ENCODE measurements around the gene KAT2B. TPM values are rescaled to one million over a fixed set of nuclear protein-coding genes. Genes with fewer than 3 reads are reported as not detected.

Gene KAT2B
- total RNA-seq, 4 donors from 2014 or later: 12.8 to 52.1 (median 35.2) TPM

DNA sequence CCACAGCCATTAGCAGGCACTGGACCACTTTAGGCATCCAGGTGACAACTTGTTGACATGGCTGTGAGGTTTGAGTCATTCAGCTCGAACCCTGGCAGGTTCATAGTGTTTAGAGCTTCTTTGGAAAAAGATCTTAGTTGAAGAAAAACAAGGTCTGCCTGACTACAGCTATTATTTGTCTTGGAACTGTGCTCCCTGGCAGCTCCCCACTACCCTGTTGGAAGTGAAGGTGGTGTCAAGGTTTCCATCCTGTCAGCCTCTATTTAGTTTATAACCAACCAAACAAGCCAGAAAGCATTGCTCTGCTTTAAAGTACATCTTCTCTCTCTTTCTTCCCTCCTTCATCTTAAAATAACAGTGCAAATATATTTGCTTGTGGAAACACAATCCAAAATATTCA lies 56.8 kb downstream of the KAT2B start:
- no peaks in the 10 kb centered on the region for H3K36me3 ChIP-seq
- intact Hi-C loops (cut with DNase I; ENCODE audit: low total_unique reads): no loop called here
- TF ChIP-seq, protein P1, sequence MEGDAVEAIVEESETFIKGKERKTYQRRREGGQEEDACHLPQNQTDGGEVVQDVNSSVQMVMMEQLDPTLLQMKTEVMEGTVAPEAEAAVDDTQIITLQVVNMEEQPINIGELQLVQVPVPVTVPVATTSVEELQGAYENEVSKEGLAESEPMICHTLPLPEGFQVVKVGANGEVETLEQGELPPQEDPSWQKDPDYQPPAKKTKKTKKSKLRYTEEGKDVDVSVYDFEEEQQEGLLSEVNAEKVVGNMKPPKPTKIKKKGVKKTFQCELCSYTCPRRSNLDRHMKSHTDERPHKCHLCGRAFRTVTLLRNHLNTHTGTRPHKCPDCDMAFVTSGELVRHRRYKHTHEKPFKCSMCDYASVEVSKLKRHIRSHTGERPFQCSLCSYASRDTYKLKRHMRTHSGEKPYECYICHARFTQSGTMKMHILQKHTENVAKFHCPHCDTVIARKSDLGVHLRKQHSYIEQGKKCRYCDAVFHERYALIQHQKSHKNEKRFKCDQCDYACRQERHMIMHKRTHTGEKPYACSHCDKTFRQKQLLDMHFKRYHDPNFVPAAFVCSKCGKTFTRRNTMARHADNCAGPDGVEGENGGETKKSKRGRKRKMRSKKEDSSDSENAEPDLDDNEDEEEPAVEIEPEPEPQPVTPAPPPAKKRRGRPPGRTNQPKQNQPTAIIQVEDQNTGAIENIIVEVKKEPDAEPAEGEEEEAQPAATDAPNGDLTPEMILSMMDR (IDR thresholded peaks at IDR 0.05): no peak
- no peak for TF ChIP-seq POLR2A (IDR thresholded peaks at IDR 0.05)
- H3K4me1 ChIP-seq: no peaks in the 10 kb centered on the region
- no peaks in the 10 kb centered on the region for H3K27me3 ChIP-seq
- H3K4me3 ChIP-seq: no peak overlapping the region
- no peaks in the 10 kb centered on the region for H3K9me3 ChIP-seq
- no peak overlapping the region for H3K27ac ChIP-seq
- DNase-seq: no peak

GRCh38 chr3:20099060-20099459 lies 58.8 kb downstream of the KAT2B start:
- no peaks in the 10 kb centered on the region for H3K9me3 ChIP-seq
- no peaks in the 10 kb centered on the region for H3K36me3 ChIP-seq
- H3K4me3 ChIP-seq: no peak overlapping the region
- DNase-seq: no peak
- H3K27me3 ChIP-seq: no peaks in the 10 kb centered on the region
- no peak overlapping the region for H3K27ac ChIP-seq
- TF ChIP-seq POLR2A (IDR thresholded peaks at IDR 0.05): no peak
- TF ChIP-seq, protein P1 (IDR thresholded peaks at IDR 0.05): no peak
- no peaks in the 10 kb centered on the region for H3K4me1 ChIP-seq
- intact Hi-C loops (cut with DNase I; ENCODE audit: low total_unique reads): no loop called here

DNA sequence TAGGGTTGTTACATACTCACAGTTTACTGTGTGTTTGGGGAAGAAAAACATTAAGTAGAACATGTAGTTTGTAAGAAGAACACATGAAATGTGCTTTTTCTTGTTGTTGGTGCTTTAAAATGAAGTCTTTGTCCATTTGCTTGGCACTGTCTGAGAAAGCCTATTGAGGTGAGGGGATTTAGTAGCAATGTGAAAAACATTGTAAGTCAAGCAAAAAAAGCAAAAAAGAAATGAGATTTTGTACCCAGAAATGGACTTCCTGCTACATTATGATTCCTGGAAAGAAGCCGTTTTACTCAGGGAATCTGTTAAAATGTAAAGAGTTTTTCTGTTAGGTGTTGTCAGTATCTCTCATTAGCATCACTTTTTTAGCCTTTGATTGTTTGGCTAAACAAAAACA lies 59.9 kb downstream of the KAT2B start:
- H3K9me3 ChIP-seq: no peaks in the 10 kb centered on the region
- H3K4me1 ChIP-seq: no peaks in the 10 kb centered on the region
- no peak for DNase-seq
- no peaks in the 10 kb centered on the region for H3K27me3 ChIP-seq
- no peak for TF ChIP-seq POLR2A (IDR thresholded peaks at IDR 0.05)
- TF ChIP-seq, protein P1 (IDR thresholded peaks at IDR 0.05): no peak
- H3K36me3 ChIP-seq: no peaks in the 10 kb centered on the region
- H3K4me3 ChIP-seq: no peak overlapping the region
- intact Hi-C loops (cut with DNase I; ENCODE audit: low total_unique reads): no loop called here
- no peak overlapping the region for H3K27ac ChIP-seq

DNA sequence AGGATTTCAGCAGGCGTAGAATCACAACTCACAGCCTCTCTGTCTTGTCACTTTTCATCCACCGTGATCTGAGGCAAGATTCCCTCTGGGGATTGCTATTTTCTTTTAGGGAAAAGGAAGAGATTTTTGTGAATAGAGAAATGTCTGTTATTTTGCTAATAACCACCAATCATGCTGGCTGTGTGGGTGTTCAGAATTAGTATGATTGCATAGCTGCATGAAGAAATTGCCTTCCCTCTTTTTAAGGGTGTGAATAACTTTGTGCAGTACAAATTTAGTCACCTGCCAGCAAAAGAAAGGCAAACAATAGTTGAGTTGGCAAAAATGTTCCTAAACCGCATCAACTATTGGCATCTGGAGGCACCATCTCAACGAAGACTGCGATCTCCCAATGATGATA lies 60.8 kb downstream of the KAT2B start:
- no peak overlapping the region for H3K4me3 ChIP-seq
- TF ChIP-seq, protein P1 (IDR thresholded peaks at IDR 0.05): no peak
- no peak for TF ChIP-seq POLR2A (IDR thresholded peaks at IDR 0.05)
- intact Hi-C loops (cut with DNase I; ENCODE audit: low total_unique reads): no loop called here

GRCh38 chr3:20103731-20104130 lies 63.5 kb downstream of the KAT2B start:
- no peak overlapping the region for H3K27ac ChIP-seq
- no peaks in the 10 kb centered on the region for H3K4me1 ChIP-seq
- no peak for DNase-seq
- no peaks in the 10 kb centered on the region for H3K36me3 ChIP-seq
- no peak overlapping the region for H3K4me3 ChIP-seq
- no peak for TF ChIP-seq POLR2A (IDR thresholded peaks at IDR 0.05)
- TF ChIP-seq, protein P1 (IDR thresholded peaks at IDR 0.05): no peak
- intact Hi-C loops (cut with DNase I; ENCODE audit: low total_unique reads): no loop called here
- H3K27me3 ChIP-seq: no peaks in the 10 kb centered on the region
- no peaks in the 10 kb centered on the region for H3K9me3 ChIP-seq

More for the DNA sequence above, 60.8 kb downstream of the KAT2B start:
- H3K4me1 ChIP-seq: no peaks in the 10 kb centered on the region
- H3K27ac ChIP-seq: no peak overlapping the region
- no peaks in the 10 kb centered on the region for H3K36me3 ChIP-seq
- H3K9me3 ChIP-seq: no peaks in the 10 kb centered on the region
- no peak for DNase-seq
- H3K27me3 ChIP-seq: no peaks in the 10 kb centered on the region

Data from uterus (tissue), 4 donors.